ENCODE measurements around the gene SPNS2.

Gene SPNS2

GRCh38 chr17:4498461-4499397, at the start of gene SPNS2:
SPNS2 (plus strand) TSS chr17:4498881; CDS start chr17:4499048, 167 bp downstream.
- peak; percentile 70 for DNase-seq

- no peak for DNase-seq
These were observed 48.9 kb upstream of the SPNS2 start for GRCh38 chr17:4449736-4450135.

GRCh38 chr17:4450710-4451316, 47.9 kb upstream of the SPNS2 start:
- no peak for DNase-seq

GRCh38 chr17:4453812-4454591, 44.7 kb upstream of the SPNS2 start:
- no peak for DNase-seq

- no peak for DNase-seq
These were observed 38.0 kb upstream of the SPNS2 start for GRCh38 chr17:4460661-4461060.

- no peak for DNase-seq
These were observed 34.7 kb upstream of the SPNS2 start for GRCh38 chr17:4463818-4464476.

- no peak for DNase-seq
These were observed 32.9 kb upstream of the SPNS2 start for GRCh38 chr17:4465786-4466185.

- no peak for DNase-seq
These were observed 31.4 kb upstream of the SPNS2 start for GRCh38 chr17:4467287-4467686.

GRCh38 chr17:4469552-4469951, 29.1 kb upstream of the SPNS2 start:
- DNase-seq: no peak

- no peak for DNase-seq
These were observed 26.4 kb upstream of the SPNS2 start for GRCh38 chr17:4472286-4472685.

- DNase-seq: no peak
These were observed 24.6 kb upstream of the SPNS2 start for GRCh38 chr17:4474093-4474492.

- DNase-seq: no peak
These were observed 23.7 kb upstream of the SPNS2 start for GRCh38 chr17:4475001-4475400.

- DNase-seq: no peak
These were observed 23.2 kb upstream of the SPNS2 start for GRCh38 chr17:4475463-4475862.

GRCh38 chr17:4476017-4476416, 22.7 kb upstream of the SPNS2 start:
- DNase-seq: no peak

- DNase-seq: no peak
These were observed 22.1 kb upstream of the SPNS2 start for GRCh38 chr17:4476511-4477070.

- no peak for DNase-seq
These were observed 21.4 kb upstream of the SPNS2 start for GRCh38 chr17:4477255-4477791.

- no peak for DNase-seq
These were observed 20.3 kb upstream of the SPNS2 start for GRCh38 chr17:4478318-4478830.

- no peak for DNase-seq
These were observed 19.2 kb upstream of the SPNS2 start for GRCh38 chr17:4479340-4479981.

- DNase-seq: no peak
These were observed 18.5 kb upstream of the SPNS2 start for GRCh38 chr17:4479982-4480751.
